ENCODE results near the gene CTNNAL1. TPM values are rescaled to one million over a fixed set of nuclear protein-coding genes. Genes with fewer than 3 reads are reported as not detected.

The CTNNAL1 gene
- polyA plus RNA-seq, 1 donor (not counting 4 experiments of a cell fraction or from before 2014, with no cell fraction given): 112 TPM

DNA sequence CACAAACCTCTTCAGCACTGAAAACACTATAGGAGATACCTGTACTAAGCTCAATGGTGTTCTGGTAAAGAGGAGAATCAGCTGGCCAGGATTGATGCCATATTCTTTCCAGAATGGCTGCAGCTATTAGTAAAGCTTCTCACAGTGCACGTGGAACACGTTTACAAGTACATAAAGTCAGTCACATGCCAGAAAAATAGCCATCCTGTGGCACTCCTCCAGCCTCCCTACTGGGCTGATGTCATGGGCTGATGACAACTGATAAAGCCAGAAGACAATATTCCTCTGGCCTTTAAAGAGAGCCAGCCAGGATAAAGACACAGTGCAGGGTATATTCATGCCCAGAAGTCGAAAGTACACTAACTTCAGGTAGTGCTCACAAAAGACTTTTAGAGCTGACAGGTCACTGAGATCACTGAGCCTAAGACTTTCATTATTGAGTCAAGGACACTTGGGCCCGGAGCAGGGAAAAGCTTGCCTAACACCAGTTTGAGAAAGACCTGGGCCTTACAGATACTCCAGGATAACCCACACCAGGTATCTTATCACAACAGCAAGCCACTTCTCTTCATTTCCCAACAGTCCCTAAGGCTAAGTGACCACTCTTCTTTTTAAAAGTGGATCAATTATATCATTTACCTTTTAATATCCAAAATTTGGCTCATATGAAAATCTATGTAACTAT lies 49.7 kb downstream of the CTNNAL1 start:
- H3K4me3 ChIP-seq (ENCODE audit: control insufficient read depth in 2 of 3, extremely low read depth in 1 of 3, insufficient read depth in 2 of 3, low read depth in 1 of 3, low read length in 3 of 3): no peak overlapping the region
- H3K36me3 ChIP-seq (ENCODE audit: control insufficient read depth in 2 of 2, extremely low read depth in 1 of 2, insufficient read depth in 2 of 2, low read length in 2 of 2): peaks cover 14 to 22% of the 10 kb centered on the region in 2 experiments
- no peak overlapping the region for H2AFZ ChIP-seq (ENCODE audit: control insufficient read depth, low read length)
- H3K27ac ChIP-seq (ENCODE audit: control insufficient read depth, insufficient read depth, low read length): no peak overlapping the region
- H3K27me3 ChIP-seq (ENCODE audit: control insufficient read depth, extremely low read depth, insufficient read depth, low read length): no peaks in the 10 kb centered on the region
- no peaks in the 10 kb centered on the region for H3K9me3 ChIP-seq (ENCODE audit: control insufficient read depth, low read depth, low read length)
- H3K79me2 ChIP-seq (ENCODE audit: control insufficient read depth, insufficient read depth, low read length): no peaks in the 10 kb centered on the region
- no peak for TF ChIP-seq EZH2 (IDR thresholded peaks at IDR 0.05; ENCODE audit: low read length)
- TF ChIP-seq, protein P1, sequence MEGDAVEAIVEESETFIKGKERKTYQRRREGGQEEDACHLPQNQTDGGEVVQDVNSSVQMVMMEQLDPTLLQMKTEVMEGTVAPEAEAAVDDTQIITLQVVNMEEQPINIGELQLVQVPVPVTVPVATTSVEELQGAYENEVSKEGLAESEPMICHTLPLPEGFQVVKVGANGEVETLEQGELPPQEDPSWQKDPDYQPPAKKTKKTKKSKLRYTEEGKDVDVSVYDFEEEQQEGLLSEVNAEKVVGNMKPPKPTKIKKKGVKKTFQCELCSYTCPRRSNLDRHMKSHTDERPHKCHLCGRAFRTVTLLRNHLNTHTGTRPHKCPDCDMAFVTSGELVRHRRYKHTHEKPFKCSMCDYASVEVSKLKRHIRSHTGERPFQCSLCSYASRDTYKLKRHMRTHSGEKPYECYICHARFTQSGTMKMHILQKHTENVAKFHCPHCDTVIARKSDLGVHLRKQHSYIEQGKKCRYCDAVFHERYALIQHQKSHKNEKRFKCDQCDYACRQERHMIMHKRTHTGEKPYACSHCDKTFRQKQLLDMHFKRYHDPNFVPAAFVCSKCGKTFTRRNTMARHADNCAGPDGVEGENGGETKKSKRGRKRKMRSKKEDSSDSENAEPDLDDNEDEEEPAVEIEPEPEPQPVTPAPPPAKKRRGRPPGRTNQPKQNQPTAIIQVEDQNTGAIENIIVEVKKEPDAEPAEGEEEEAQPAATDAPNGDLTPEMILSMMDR (optimal IDR thresholded peaks at IDR 0.05 in 1 of 3, IDR thresholded peaks at IDR 0.05 in 1 of 3, conservative IDR thresholded peaks at IDR 0.05 in 1 of 3; ENCODE audit: extremely low read depth in 1 of 3, insufficient read depth in 2 of 3, low read length in 3 of 3): no peak
- no peak for FAIRE-seq
- H3K4me1 ChIP-seq (ENCODE audit: control insufficient read depth, extremely low read depth, insufficient read depth, low read length): no peaks in the 10 kb centered on the region
- dilution Hi-C loops (cut with MboI; ENCODE audit: extremely low pct_ligation_motif_present, low sequenced_read_pairs): no loop called here
- no peak for DNase-seq (ENCODE audit: low read depth, low spot score)
- H3K4me2 ChIP-seq (ENCODE audit: control insufficient read depth, extremely low read depth, insufficient read depth, low read depth, low read length): no peak overlapping the region
- no peaks in the 10 kb centered on the region for H4K20me1 ChIP-seq (ENCODE audit: control insufficient read depth, extremely low read depth, insufficient read depth, low read length)
- H3K9me1 ChIP-seq (ENCODE audit: control insufficient read depth, extremely low read depth, insufficient read depth, low read length): no peaks in the 10 kb centered on the region
- H3K9ac ChIP-seq (ENCODE audit: control insufficient read depth, extremely low read depth, insufficient read depth, low read length): no peak overlapping the region

GRCh38 chr9:108961151-108961550 lies 52.1 kb downstream of the CTNNAL1 start:
- Histone ChIP-seq H3K4me2 (ENCODE audit: control insufficient read depth, extremely low read depth, insufficient read depth, low read depth, low read length) (no peak overlapping the region), H3K79me2 (ENCODE audit: control insufficient read depth, insufficient read depth, low read length) (no peaks in the 10 kb centered on the region), H3K9me1 (ENCODE audit: control insufficient read depth, extremely low read depth, insufficient read depth, low read length) (no peaks in the 10 kb centered on the region), H3K27ac (ENCODE audit: control insufficient read depth, insufficient read depth, low read length) (no peak overlapping the region), H3K4me3 (ENCODE audit: control insufficient read depth in 2 of 3, extremely low read depth in 1 of 3, insufficient read depth in 2 of 3, low read depth in 1 of 3, low read length in 3 of 3) (no peak overlapping the region), H2AFZ (ENCODE audit: control insufficient read depth, low read length) (no peak overlapping the region), H4K20me1 (ENCODE audit: control insufficient read depth, extremely low read depth, insufficient read depth, low read length) (no peaks in the 10 kb centered on the region), H3K27me3 (ENCODE audit: control insufficient read depth, extremely low read depth, insufficient read depth, low read length) (no peaks in the 10 kb centered on the region), H3K9ac (ENCODE audit: control insufficient read depth, extremely low read depth, insufficient read depth, low read length) (no peak overlapping the region), H3K36me3 (ENCODE audit: control insufficient read depth in 2 of 2, extremely low read depth in 1 of 2, insufficient read depth in 2 of 2, low read length in 2 of 2) (peaks cover 10 to 20% of the 10 kb centered on the region in 2 experiments), H3K4me1 (ENCODE audit: control insufficient read depth, extremely low read depth, insufficient read depth, low read length) (no peaks in the 10 kb centered on the region), H3K9me3 (ENCODE audit: control insufficient read depth, low read depth, low read length) (no peaks in the 10 kb centered on the region)
- DNase-seq (ENCODE audit: low read depth, low spot score): no peak
- TF ChIP-seq EZH2 (IDR thresholded peaks at IDR 0.05; ENCODE audit: low read length): no peak
- TF ChIP-seq, protein P1 (optimal IDR thresholded peaks at IDR 0.05 in 1 of 3, IDR thresholded peaks at IDR 0.05 in 1 of 3, conservative IDR thresholded peaks at IDR 0.05 in 1 of 3; ENCODE audit: extremely low read depth in 1 of 3, insufficient read depth in 2 of 3, low read length in 3 of 3): no peak
- dilution Hi-C loops (cut with MboI; ENCODE audit: extremely low pct_ligation_motif_present, low sequenced_read_pairs): no loop called here
- no peak for FAIRE-seq
